HEK293 (cell line): ENCODE results near the gene LRRC2.

Experiments
- CTCF ChIA-PET: fragments of 350-600 bp; formaldehyde crosslinking; extraction: SDS; loops from one replicate; lab custom pipeline; 2021; ENCODE audit warnings: antibody characterized with exemption; lab: Yijun Ruan, JAX
- POLR2A ChIA-PET: fragments of 300-600 bp; formaldehyde crosslinking; extraction: SDS; loops from one replicate; lab custom pipeline; 2020; ENCODE audit warnings: antibody characterized with exemption, inconsistent platforms; lab: Yijun Ruan, JAX
- H3K27ac ChIP-seq: fragments of 200-500 bp; sonication (Bioruptor generic); 2 replicates; pipeline ENCODE4 v1.5.1; 2014; ENCODE audit warnings: low read depth, low read length, control low read depth, inconsistent platforms; ENCODE audit errors: extremely low read depth
- H3K36me3 ChIP-seq, 2 experiments: fragments of 200-500 bp in 1 of 2; sonication (Bioruptor generic) in 1 of 2; 1 replicate in 1 of 2; 2 replicates in 1 of 2; pipeline ENCODE4 v1.5.1; 2014 to 2017; ENCODE audit warnings: inconsistent platforms in 2 of 2, low read length in 2 of 2; ENCODE audit not compliant: control insufficient read depth in 2 of 2, insufficient read depth in 1 of 2
- H3K4me1 ChIP-seq: fragments of 200-500 bp; sonication (Bioruptor generic); 2 replicates; pipeline ENCODE4 v1.5.1; 2014; ENCODE audit warnings: mild to moderate bottlenecking, low read length, inconsistent platforms; ENCODE audit not compliant: control insufficient read depth, insufficient read depth
- H3K4me3 ChIP-seq: 2 replicates; pipeline ENCODE4 v1.5.1; 2011; ENCODE audit warnings: low read depth, mild to moderate bottlenecking, control low read depth, low read length, moderate library complexity
- H3K9me3 ChIP-seq: fragments of 200-500 bp; sonication (Bioruptor generic); 2 replicates; pipeline ENCODE4 v1.5.1; 2014; ENCODE audit warnings: low read depth, low read length, inconsistent platforms; ENCODE audit not compliant: control insufficient read depth, insufficient read depth
- SCRT1 ChIP-seq: fragments of 450-650 bp; formaldehyde crosslinking; IDR thresholded peaks from 2 replicates; pipeline ENCODE4 v1.5.1; 2016; ENCODE audit warnings: missing biosample characterization, missing genetic modification characterization, borderline replicate concordance
- TCF7L2 ChIP-seq: IDR thresholded peaks from 2 replicates; pipeline ENCODE4 v1.6.1; 2011; ENCODE audit warnings: low read depth, mild to moderate bottlenecking, inconsistent platforms, low read length, moderate library complexity, borderline replicate concordance
- YY1 ChIP-seq: fragments of 450-650 bp; formaldehyde crosslinking; IDR thresholded peaks from 2 replicates; pipeline ENCODE4 v1.5.1; 2018; ENCODE audit warnings: missing biosample characterization, missing genetic modification characterization
- ZFP3 ChIP-seq: fragments of 450-650 bp; formaldehyde crosslinking; IDR thresholded peaks from 2 replicates; pipeline ENCODE4 v1.5.1; 2016; ENCODE audit warnings: low read depth, missing biosample characterization, missing genetic modification characterization
- ZNF350 ChIP-seq: fragments of 450-650 bp; formaldehyde crosslinking; IDR thresholded peaks from 2 replicates; pipeline ENCODE4 v1.5.0; 2017; ENCODE audit warnings: missing biosample characterization, mild to moderate bottlenecking, missing genetic modification characterization
- ZNF394 ChIP-seq: fragments of 450-650 bp; formaldehyde crosslinking; IDR thresholded peaks from 2 replicates; pipeline ENCODE4 v1.5.1; 2016; ENCODE audit warnings: missing biosample characterization, missing genetic modification characterization, mild to moderate bottlenecking, moderate library complexity, borderline replicate concordance
- ZNF433 ChIP-seq: fragments of 450-650 bp; formaldehyde crosslinking; IDR thresholded peaks from 2 replicates; pipeline ENCODE4 v1.5.1; 2016; ENCODE audit warnings: missing biosample characterization, missing genetic modification characterization, low read depth
- ZNF555 ChIP-seq: fragments of 450-650 bp; formaldehyde crosslinking; conservative IDR thresholded peaks from 2 replicates; pipeline ENCODE4 v1.5.1; 2017; ENCODE audit warnings: missing biosample characterization, mild to moderate bottlenecking, missing genetic modification characterization, inconsistent platforms
- ZNF571 ChIP-seq: fragments of 450-650 bp; formaldehyde crosslinking; IDR thresholded peaks from 2 replicates; pipeline ENCODE4 v1.5.0; 2017; ENCODE audit warnings: missing biosample characterization, missing genetic modification characterization
- ZNF596 ChIP-seq: fragments of 450-650 bp; IDR thresholded peaks from 2 replicates; pipeline ENCODE4 v1.5.0; 2018; ENCODE audit warnings: missing biosample characterization, mild to moderate bottlenecking, missing genetic modification characterization, moderate library complexity
- ZNF626 ChIP-seq: fragments of 450-650 bp; sonication (Bioruptor Pico); formaldehyde crosslinking; IDR thresholded peaks from 2 replicates; pipeline ENCODE4 v1.5.1; 2018; ENCODE audit warnings: missing biosample characterization, missing genetic modification characterization, inconsistent platforms
- ZNF701 ChIP-seq: fragments of 450-650 bp; formaldehyde crosslinking; IDR thresholded peaks from 2 replicates; pipeline ENCODE4 v1.5.1; 2016; ENCODE audit warnings: missing biosample characterization, missing genetic modification characterization
- ZNF777 ChIP-seq: fragments of 450-650 bp; formaldehyde crosslinking; IDR thresholded peaks from 2 replicates; pipeline ENCODE4 v1.5.1; 2017; ENCODE audit warnings: missing biosample characterization, missing genetic modification characterization, borderline replicate concordance
- TF ChIP-seq, protein P1 (sequence below): fragments of 450-650 bp; formaldehyde crosslinking; conservative IDR thresholded peaks from 2 replicates; pipeline ENCODE4 v1.5.1; 2016; ENCODE audit warnings: low read depth, missing biosample characterization, missing genetic modification characterization
- TF ChIP-seq, protein P2 (sequence below): fragments of 450-650 bp; formaldehyde crosslinking; IDR thresholded peaks from 2 replicates; pipeline ENCODE4 v1.5.1; 2017; ENCODE audit warnings: missing biosample characterization, missing genetic modification characterization
- TF ChIP-seq, protein P3 (sequence below): fragments of 450-650 bp; formaldehyde crosslinking; IDR thresholded peaks from 2 replicates; pipeline ENCODE4 v1.5.1; 2016; ENCODE audit warnings: missing biosample characterization, missing genetic modification characterization
- TF ChIP-seq, protein P4 (sequence below): fragments of 450-650 bp; IDR thresholded peaks from 2 replicates; pipeline ENCODE4 v1.5.1; 2018; ENCODE audit warnings: missing biosample characterization, mild to moderate bottlenecking, missing genetic modification characterization
- TF ChIP-seq, protein P5 (sequence below): fragments of 450-650 bp; formaldehyde crosslinking; IDR thresholded peaks from 2 replicates; pipeline ENCODE4 v1.5.1; 2016; ENCODE audit warnings: missing biosample characterization, missing genetic modification characterization

Gene LRRC2

DNA sequence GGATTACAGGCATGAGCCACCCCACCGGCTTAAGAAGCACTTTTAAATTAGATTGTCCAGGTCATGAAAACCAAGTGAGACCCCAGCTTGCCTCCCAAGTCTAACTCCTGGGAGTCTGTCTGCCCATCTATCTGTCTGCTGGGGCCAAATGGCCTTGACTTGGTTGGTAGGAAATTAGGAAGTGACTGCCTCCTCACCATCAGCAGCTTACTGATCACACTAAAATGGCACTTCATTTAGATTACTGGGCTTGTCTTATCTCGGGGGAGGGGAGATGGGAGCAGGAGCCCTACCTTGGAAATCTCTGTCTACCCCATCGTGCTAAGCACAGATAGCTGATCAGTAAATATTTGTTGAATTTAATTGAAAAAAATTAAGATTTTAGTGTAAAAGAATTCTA lies 5.6 kb upstream of the LRRC2 start (continued):
- TF ChIP-seq, protein P1, sequence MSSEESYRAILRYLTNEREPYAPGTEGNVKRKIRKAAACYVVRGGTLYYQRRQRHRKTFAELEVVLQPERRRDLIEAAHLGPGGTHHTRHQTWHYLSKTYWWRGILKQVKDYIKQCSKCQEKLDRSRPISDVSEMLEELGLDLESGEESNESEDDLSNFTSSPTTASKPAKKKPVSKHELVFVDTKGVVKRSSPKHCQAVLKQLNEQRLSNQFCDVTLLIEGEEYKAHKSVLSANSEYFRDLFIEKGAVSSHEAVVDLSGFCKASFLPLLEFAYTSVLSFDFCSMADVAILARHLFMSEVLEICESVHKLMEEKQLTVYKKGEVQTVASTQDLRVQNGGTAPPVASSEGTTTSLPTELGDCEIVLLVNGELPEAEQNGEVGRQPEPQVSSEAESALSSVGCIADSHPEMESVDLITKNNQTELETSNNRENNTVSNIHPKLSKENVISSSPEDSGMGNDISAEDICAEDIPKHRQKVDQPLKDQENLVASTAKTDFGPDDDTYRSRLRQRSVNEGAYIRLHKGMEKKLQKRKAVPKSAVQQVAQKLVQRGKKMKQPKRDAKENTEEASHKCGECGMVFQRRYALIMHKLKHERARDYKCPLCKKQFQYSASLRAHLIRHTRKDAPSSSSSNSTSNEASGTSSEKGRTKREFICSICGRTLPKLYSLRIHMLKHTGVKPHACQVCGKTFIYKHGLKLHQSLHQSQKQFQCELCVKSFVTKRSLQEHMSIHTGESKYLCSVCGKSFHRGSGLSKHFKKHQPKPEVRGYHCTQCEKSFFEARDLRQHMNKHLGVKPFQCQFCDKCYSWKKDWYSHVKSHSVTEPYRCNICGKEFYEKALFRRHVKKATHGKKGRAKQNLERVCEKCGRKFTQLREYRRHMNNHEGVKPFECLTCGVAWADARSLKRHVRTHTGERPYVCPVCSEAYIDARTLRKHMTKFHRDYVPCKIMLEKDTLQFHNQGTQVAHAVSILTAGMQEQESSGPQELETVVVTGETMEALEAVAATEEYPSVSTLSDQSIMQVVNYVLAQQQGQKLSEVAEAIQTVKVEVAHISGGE (tag by site-specific recombination), result no peak
- TF ChIP-seq ZNF571 (tag by site-specific recombination) (no peak), ZNF626 (no peak), ZNF777 (no peak)

DNA sequence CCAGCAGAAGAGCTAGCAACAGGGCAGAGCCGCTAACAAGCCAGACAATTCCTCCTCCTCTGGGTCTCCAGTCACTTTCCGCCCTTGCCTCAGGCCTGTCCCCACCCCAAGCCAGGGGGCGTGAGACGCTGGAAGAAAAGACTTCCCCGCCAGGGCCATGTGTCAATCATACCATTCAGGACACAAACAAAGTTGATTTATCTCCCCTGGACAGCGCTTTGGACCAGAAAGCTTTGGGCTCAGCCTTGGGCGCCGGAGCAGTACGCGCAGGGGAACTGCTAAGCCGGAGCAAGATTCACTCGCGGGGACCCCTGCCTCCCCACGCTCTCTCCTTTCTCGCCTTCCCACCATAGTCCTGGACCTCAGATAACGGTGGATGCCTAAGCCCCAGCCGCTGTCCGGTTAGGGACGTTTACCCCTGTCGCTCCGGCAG lies 479 bp downstream of the LRRC2 start:
- Histone ChIP-seq H3K4me3 (peak overlapping the region; percentile 22), H3K36me3 (no peaks in the 10 kb centered on the region), H3K4me1 (no peaks in the 10 kb centered on the region; the same call in 1 of the 2 replicates), H3K27ac (no peak overlapping the region), H3K9me3 (no peaks in the 10 kb centered on the region)
- TF ChIP-seq TCF7L2, result no peak
- TF ChIP-seq, protein P2, sequence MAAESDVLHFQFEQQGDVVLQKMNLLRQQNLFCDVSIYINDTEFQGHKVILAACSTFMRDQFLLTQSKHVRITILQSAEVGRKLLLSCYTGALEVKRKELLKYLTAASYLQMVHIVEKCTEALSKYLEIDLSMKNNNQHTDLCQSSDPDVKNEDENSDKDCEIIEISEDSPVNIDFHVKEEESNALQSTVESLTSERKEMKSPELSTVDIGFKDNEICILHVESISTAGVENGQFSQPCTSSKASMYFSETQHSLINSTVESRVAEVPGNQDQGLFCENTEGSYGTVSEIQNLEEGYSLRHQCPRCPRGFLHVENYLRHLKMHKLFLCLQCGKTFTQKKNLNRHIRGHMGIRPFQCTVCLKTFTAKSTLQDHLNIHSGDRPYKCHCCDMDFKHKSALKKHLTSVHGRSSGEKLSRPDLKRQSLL (tag by site-specific recombination), result 0 out of 2 replicates have a peak, but pooled peaks have one; percentile 33
- POLR2A ChIA-PET, result no interaction called here
- CTCF ChIA-PET, result interaction anchor here (0.9 to 1.0 kb wide), 2 partner anchors 70 to 76 kb away, joined by 4 to 7 read pairs; no protein-coding TSS in a partner anchor

DNA sequence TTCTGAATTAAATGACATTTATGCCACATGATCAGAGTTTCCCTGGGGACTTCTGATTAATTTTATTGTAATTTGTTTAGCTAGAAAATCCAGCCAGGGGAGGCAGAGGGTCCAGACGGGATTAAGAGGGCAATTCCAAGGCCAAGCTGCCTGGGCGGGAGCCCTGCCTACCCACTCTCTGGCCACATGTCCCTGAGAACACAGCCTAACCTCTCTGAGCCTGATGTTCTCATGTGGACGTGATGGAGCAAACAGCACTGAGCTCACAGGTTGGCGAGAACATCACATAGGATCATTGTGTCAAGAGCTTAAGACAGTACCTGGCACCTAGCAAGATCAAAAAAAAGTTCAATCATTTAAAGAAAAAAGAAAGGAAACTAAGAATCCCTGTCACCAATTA lies 1.0 kb downstream of the LRRC2 start:
- ChIA-PET CTCF (interaction anchor here (0.6 to 1.0 kb wide), 3 partner anchors 26 to 75 kb away, joined by 3 to 7 read pairs (median 4); no protein-coding TSS in a partner anchor), POLR2A (no interaction called here)
- no peaks in the 10 kb centered on the region for H3K9me3 ChIP-seq
- TF ChIP-seq ZFP3 (tag by site-specific recombination) (no peak), ZNF394 (tag by site-specific recombination) (no peak), SCRT1 (no peak), ZNF350 (tag by site-specific recombination) (no peak), ZNF596 (tag by site-specific recombination) (no peak)
- no peaks in the 10 kb centered on the region; the same call in 1 of the 2 replicates for H3K4me1 ChIP-seq
- no peak overlapping the region for H3K4me3 ChIP-seq
- H3K36me3 ChIP-seq, result no peaks in the 10 kb centered on the region
- H3K27ac ChIP-seq, result no peak overlapping the region

DNA sequence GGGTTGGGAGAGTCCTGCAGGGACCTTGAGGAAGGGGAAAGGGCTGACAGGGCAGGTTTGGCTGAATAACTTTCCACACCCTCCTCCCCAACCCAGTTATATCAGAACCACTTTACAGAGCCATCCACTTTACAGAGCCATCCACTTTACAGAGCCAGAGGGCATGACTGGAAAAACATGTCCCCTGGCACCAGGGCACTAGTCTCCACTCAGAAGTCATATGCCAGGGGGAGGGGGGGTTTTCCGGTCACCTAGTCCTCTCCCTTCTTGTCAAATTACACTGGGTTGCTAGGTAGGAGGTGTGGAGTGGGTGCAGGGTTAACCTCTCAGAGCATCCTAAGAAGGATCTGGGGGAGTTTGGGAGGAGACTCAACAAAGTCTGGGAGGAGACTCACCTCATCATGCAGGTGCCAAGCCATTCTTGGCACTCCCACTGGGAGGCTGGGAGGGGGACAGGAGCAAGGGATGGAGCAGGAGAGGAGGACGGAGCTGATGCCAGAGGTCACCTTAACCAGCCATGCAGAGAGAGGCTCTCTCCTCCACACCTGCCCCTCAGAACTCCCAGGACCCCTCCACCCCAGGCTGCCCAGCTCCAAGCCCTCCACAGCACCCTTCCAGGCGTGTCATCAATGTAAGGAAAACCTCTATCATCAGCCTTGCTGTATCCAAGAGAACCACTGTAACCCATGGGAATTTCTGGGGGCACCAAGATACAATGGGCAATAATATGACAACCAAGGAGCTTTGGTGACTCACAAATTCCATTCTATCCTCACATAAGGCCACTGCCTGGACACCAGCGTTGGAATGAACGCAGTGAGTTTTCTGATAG lies 1.7 kb downstream of the LRRC2 start:
- POLR2A ChIA-PET, result no interaction called here
- Histone ChIP-seq H3K27ac (no peak overlapping the region), H3K4me3 (no peak overlapping the region)
- TF ChIP-seq ZNF555 (tag by site-specific recombination), result no peak
- no peak for TF ChIP-seq YY1 (tag by site-specific recombination)
- TF ChIP-seq, protein P3, sequence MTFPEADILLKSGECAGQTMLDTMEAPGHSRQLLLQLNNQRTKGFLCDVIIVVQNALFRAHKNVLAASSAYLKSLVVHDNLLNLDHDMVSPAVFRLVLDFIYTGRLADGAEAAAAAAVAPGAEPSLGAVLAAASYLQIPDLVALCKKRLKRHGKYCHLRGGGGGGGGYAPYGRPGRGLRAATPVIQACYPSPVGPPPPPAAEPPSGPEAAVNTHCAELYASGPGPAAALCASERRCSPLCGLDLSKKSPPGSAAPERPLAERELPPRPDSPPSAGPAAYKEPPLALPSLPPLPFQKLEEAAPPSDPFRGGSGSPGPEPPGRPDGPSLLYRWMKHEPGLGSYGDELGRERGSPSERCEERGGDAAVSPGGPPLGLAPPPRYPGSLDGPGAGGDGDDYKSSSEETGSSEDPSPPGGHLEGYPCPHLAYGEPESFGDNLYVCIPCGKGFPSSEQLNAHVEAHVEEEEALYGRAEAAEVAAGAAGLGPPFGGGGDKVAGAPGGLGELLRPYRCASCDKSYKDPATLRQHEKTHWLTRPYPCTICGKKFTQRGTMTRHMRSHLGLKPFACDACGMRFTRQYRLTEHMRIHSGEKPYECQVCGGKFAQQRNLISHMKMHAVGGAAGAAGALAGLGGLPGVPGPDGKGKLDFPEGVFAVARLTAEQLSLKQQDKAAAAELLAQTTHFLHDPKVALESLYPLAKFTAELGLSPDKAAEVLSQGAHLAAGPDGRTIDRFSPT (tag by site-specific recombination), result no peak
- TF ChIP-seq, protein P4, sequence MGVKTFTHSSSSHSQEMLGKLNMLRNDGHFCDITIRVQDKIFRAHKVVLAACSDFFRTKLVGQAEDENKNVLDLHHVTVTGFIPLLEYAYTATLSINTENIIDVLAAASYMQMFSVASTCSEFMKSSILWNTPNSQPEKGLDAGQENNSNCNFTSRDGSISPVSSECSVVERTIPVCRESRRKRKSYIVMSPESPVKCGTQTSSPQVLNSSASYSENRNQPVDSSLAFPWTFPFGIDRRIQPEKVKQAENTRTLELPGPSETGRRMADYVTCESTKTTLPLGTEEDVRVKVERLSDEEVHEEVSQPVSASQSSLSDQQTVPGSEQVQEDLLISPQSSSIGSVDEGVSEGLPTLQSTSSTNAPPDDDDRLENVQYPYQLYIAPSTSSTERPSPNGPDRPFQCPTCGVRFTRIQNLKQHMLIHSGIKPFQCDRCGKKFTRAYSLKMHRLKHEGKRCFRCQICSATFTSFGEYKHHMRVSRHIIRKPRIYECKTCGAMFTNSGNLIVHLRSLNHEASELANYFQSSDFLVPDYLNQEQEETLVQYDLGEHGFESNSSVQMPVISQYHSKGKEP (tag by site-specific recombination), result no peak
- TF ChIP-seq, protein P5, sequence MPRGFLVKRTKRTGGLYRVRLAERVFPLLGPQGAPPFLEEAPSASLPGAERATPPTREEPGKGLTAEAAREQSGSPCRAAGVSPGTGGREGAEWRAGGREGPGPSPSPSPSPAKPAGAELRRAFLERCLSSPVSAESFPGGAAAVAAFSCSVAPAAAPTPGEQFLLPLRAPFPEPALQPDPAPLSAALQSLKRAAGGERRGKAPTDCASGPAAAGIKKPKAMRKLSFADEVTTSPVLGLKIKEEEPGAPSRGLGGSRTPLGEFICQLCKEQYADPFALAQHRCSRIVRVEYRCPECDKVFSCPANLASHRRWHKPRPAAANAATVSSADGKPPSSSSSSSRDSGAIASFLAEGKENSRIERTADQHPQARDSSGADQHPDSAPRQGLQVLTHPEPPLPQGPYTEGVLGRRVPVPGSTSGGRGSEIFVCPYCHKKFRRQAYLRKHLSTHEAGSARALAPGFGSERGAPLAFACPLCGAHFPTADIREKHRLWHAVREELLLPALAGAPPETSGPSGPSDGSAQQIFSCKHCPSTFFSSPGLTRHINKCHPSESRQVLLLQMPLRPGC (tag by site-specific recombination), result no peak
- no peak for TF ChIP-seq ZNF701
- no peak for TF ChIP-seq ZNF433 (tag by site-specific recombination)

More for the DNA sequence above, 1.7 kb downstream of the LRRC2 start:
- Histone ChIP-seq H3K4me1 (no peaks in the 10 kb centered on the region; the same call in 1 of the 2 replicates), H3K36me3 (no peaks in the 10 kb centered on the region), H3K9me3 (no peaks in the 10 kb centered on the region)
- CTCF ChIA-PET, result interaction anchor here (0.6 to 0.9 kb wide), 2 partner anchors 26 to 69 kb away, joined by 3 to 4 read pairs; no protein-coding TSS in a partner anchor
